HepG2 (cell line): ENCODE results near the gene COPB2. TPM values are rescaled to one million over a fixed set of nuclear protein-coding genes. Genes with fewer than 3 reads are reported as not detected.

ENCODE experiments used
- ATAC-seq: fragments of 200-7000 bp; cut with Tn5 transposase; 3 replicates; pipeline ENCODE4 v1.9.1; 2020; ENCODE audit warnings: mild to moderate bottlenecking, moderate library complexity
- BruUV-seq: library from RNA; stranded (reverse); fragments of 400-500 nt; replicated peaks from 2 replicates; lab custom pipeline; 2021; lab: Mats Ljungman, UMichigan
- CTCF ChIA-PET: fragments of 300-600 bp; formaldehyde crosslinking; extraction: SDS; loops from one replicate; lab custom pipeline; 2021; ENCODE audit warnings: low total read pairs, inconsistent platforms, low intra/inter-chr PET ratio; lab: Yijun Ruan, JAX
- POLR2A ChIA-PET: fragments of 350-600 bp; sonication (Branson Sonifier 250); formaldehyde crosslinking; loops from one replicate; lab custom pipeline; 2020; ENCODE audit warnings: antibody characterized with exemption, inconsistent platforms; lab: Yijun Ruan, JAX
- DNase-seq: peaks from one replicate; pipeline ENCODE4 v3.0.0-alpha.2; 2015; ENCODE audit warnings: low spot score
- FAIRE-seq: peaks from 3 replicates; lab custom pipeline; 2011; peaks lifted over from hg19 to GRCh38; lab: Jason Lieb, UNC
- H2AFZ ChIP-seq: one replicate; pipeline ENCODE4 v1.6.1; 2011; ENCODE audit warnings: low read length, inconsistent platforms
- H3K27ac ChIP-seq: fragments of 300-600 bp; 3 replicates; pipeline ENCODE4 v1.8.0; 2011; ENCODE audit warnings: mixed run types, mild to moderate bottlenecking, mixed read lengths, low read length, inconsistent platforms; ENCODE audit not compliant: insufficient read depth; ENCODE audit errors: extremely low read length
- H3K27me3 ChIP-seq, 2 experiments: fragments of 200-600 bp in 1 of 2; 2 replicates in 1 of 2; 3 replicates in 1 of 2; pipeline versions ENCODE4 v1.6.0 to v1.8.0; 2011; ENCODE audit warnings: low read length in 2 of 2, mild to moderate bottlenecking in 2 of 2, moderate library complexity in 2 of 2, inconsistent platforms in 1 of 2; ENCODE audit not compliant: insufficient read depth in 2 of 2, control insufficient read depth in 1 of 2
- H3K36me3 ChIP-seq, 2 experiments: fragments of 200-600 bp in 1 of 2; replicated peaks in 1 of 2; 2 replicates in 1 of 2; 3 replicates in 1 of 2; pipeline versions ENCODE4 v1.5.1 to v1.8.0; 2011; ENCODE audit warnings: low read length in 2 of 2, inconsistent platforms in 1 of 2; ENCODE audit not compliant: insufficient read depth in 2 of 2, control insufficient read depth in 1 of 2
- H3K4me1 ChIP-seq: 2 replicates; pipeline ENCODE4 v1.5.1; 2012; ENCODE audit warnings: low read length, inconsistent platforms; ENCODE audit not compliant: insufficient read depth
- H3K4me2 ChIP-seq: 2 replicates; pipeline ENCODE4 v1.6.0; 2011; ENCODE audit warnings: low read depth, low read length, inconsistent platforms
- H3K4me3 ChIP-seq, 3 experiments: fragments of 200-600 bp in 1 of 3; sonication (generic), shearing (Covaris generic) in 1 of 3; replicated peaks in 1 of 3; 2 replicates each; pipeline ENCODE4 v1.5.1; 2011 to 2016; ENCODE audit warnings: low read length in 3 of 3, inconsistent platforms in 2 of 3, low read depth in 2 of 3, mild to moderate bottlenecking in 2 of 3, control low read depth in 1 of 3, mixed read lengths in 1 of 3; ENCODE audit not compliant: insufficient read depth in 1 of 3
- H3K79me2 ChIP-seq: one replicate; pipeline ENCODE4 v1.6.1; 2011; ENCODE audit warnings: low read length, inconsistent platforms; ENCODE audit not compliant: insufficient read depth
- H3K9ac ChIP-seq: 2 replicates; pipeline ENCODE4 v1.6.0; 2011; ENCODE audit warnings: mild to moderate bottlenecking, low read depth, low read length, inconsistent platforms; ENCODE audit not compliant: insufficient read depth
- H3K9me3 ChIP-seq: 2 replicates; pipeline ENCODE4 v1.5.1; 2012; ENCODE audit warnings: mild to moderate bottlenecking, low read length
- H4K20me1 ChIP-seq: 2 replicates; pipeline ENCODE4 v1.6.0; 2011; ENCODE audit warnings: inconsistent platforms, mild to moderate bottlenecking, low read length, moderate library complexity; ENCODE audit not compliant: insufficient read depth
- AKNA ChIP-seq: sonication (generic); formaldehyde crosslinking; IDR thresholded peaks from 2 replicates; pipeline ENCODE4 v1.4.0; 2020; ENCODE audit warnings: missing genetic modification reagents, borderline replicate concordance
- CBX5 ChIP-seq: sonication (generic); formaldehyde crosslinking; IDR thresholded peaks from 2 replicates; pipeline ENCODE4 v1.4.0; 2020; ENCODE audit warnings: missing genetic modification reagents, borderline replicate concordance
- FOXK1 ChIP-seq: sonication (generic); formaldehyde crosslinking; IDR thresholded peaks from 2 replicates; pipeline ENCODE4 v1.4.0; 2020; ENCODE audit warnings: low read depth, missing genetic modification reagents, borderline replicate concordance
- HNRNPUL1 ChIP-seq: fragments of 200-400 bp; formaldehyde crosslinking; IDR thresholded peaks from 2 replicates; pipeline ENCODE4 v1.6.1; 2017; ENCODE audit warnings: low read depth, mild to moderate bottlenecking, low read length, moderate library complexity
- MBD4 ChIP-seq: IDR thresholded peaks from 2 replicates; pipeline ENCODE4 v1.6.1; 2012; ENCODE audit warnings: low read length, inconsistent platforms, borderline replicate concordance
- SRY ChIP-seq: sonication (generic); formaldehyde crosslinking; IDR thresholded peaks from 2 replicates; pipeline ENCODE4 v1.8.0; 2022; ENCODE audit warnings: mild to moderate bottlenecking, missing genetic modification reagents
- TMF1 ChIP-seq: sonication (generic); formaldehyde crosslinking; IDR thresholded peaks from 2 replicates; pipeline ENCODE4 v1.8.1; 2022; ENCODE audit warnings: low read depth, missing genetic modification reagents
- ZBTB49 ChIP-seq: sonication (generic); formaldehyde crosslinking; IDR thresholded peaks from 2 replicates; pipeline ENCODE4 v1.4.0; 2020; ENCODE audit warnings: missing genetic modification reagents, borderline replicate concordance
- ZC3H13 ChIP-seq: sonication (generic); formaldehyde crosslinking; IDR thresholded peaks from 2 replicates; pipeline ENCODE4 v1.8.1; 2023; ENCODE audit warnings: mild to moderate bottlenecking, missing genetic modification reagents, moderate library complexity
- ZNF329 ChIP-seq: sonication (generic); formaldehyde crosslinking; IDR thresholded peaks from 2 replicates; pipeline ENCODE4 v1.9.0; 2021; ENCODE audit warnings: low read depth, mild to moderate bottlenecking, missing genetic modification reagents
- ZNF468 ChIP-seq: sonication (generic); formaldehyde crosslinking; IDR thresholded peaks from 2 replicates; pipeline ENCODE4 v1.8.0; 2022; ENCODE audit warnings: mild to moderate bottlenecking, moderate library complexity, missing genetic modification reagents
- ZNF672 ChIP-seq: sonication (generic); formaldehyde crosslinking; IDR thresholded peaks from 2 replicates; pipeline ENCODE4 v1.8.1; 2022; ENCODE audit warnings: missing genetic modification reagents
- WGBS: methylation state at CpG from one replicate; pipeline ENCODE4 v1.1.6; 2017; ENCODE audit warnings: low lambda C conversion rate; 5-methylcytosine and 5-hydroxymethylcytosine counted together
- in situ Hi-C: cut with HindIII; loops from 2 replicates; pipeline ENCODE4 v1.10.0; 2017; ENCODE audit warnings: low pct_unique_long_range_greater_than_20kb; ENCODE audit not compliant: extremely low pct_ligation_motif_present
- intact Hi-C: fragments of 100-400 bp; cut with micrococcal nuclease; formaldehyde crosslinking; loops from one replicate; pipeline ENCODE4 v1.10.0; 2022; ENCODE audit not compliant: unreplicated experiment
- polyA plus RNA-seq, 8 experiments: library from polyadenylated mRNA; depleted of rRNA in 3 of 8; stranded (reverse) in 7 of 8; unstranded in 1 of 8; fragments of >200 nt; fragmentation: Illumina TruSeq in 4 of 8; extraction: Trizol in 4 of 8; gene quantifications; 2 replicates each; pipeline versions ENCODE4 v1.2.1 to v1.2.3, GENCODE V29; 2011 to 2016; ENCODE audit warnings: low read depth in 4 of 8, missing spikeins in 1 of 8, mixed read lengths in 1 of 8; ENCODE audit not compliant: insufficient read depth in 1 of 8
- total RNA-seq, 5 experiments: library from RNA; depleted of rRNA; stranded (reverse); fragments of >200 nt; fragmentation: Illumina TruSeq; extraction: Trizol; gene quantifications; 2 replicates each; pipeline ENCODE4 v1.2.3, GENCODE V29; 2016; ENCODE audit warnings: low read depth in 1 of 5
- TF ChIP-seq, protein P1 (sequence below): sonication (generic); formaldehyde crosslinking; IDR thresholded peaks from 2 replicates; pipeline ENCODE4 v1.9.0; 2021; ENCODE audit warnings: missing genetic modification reagents, borderline replicate concordance

Gene COPB2
- total and polyA plus RNA-seq, 2 of the 13 experiments (the other 11 are each of a cell fraction or from before 2014, with no cell fraction given): 83.3 to 217 TPM

DNA sequence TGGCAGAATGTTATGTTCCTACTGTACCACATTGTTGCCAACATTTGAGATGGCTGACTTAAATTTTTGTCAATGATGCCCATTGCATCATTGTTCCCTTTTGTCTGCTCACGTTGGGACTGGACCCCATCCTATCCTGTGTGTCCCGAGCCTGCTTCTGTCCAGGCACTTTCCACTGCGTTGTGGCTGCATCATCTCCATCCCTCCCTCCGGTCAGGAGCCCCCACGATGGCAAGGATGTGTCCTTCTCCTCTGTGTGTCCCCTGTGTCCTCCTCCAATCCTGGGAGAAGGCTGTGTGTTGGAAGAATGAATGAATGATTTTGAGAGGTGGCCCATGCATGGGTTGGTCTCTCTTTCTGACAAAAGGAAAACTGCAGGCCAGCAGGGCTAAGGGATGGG, 65.0 kb downstream of the COPB2 start:
- ATAC-seq: no peak
- intact Hi-C loops: loop anchor here (10.0 kb wide), 1 partner anchor 120 kb away; no protein-coding TSS in a partner anchor
- Histone ChIP-seq H2AFZ (no peak overlapping the region), H3K27me3 (peaks cover 3 to 18% of the 10 kb centered on the region in 2 experiments; a peak in 3 of 5 replicates), H3K79me2 (no peaks in the 10 kb centered on the region), H3K36me3 (no peaks in the 10 kb centered on the region), H3K4me3 (no peak overlapping the region), H3K27ac (no peak overlapping the region), H3K9ac (no peak overlapping the region), H3K4me1 (peaks cover 4% of the 10 kb centered on the region; the same call in 1 of the 2 replicates), H3K9me3 (no peaks in the 10 kb centered on the region), H3K4me2 (no peak overlapping the region), H4K20me1 (no peaks in the 10 kb centered on the region)
- in situ Hi-C loops: no loop called here
- ChIA-PET POLR2A (no interaction called here), CTCF (no interaction called here)
- no TSS peak for BruUV-seq
- no peak for DNase-seq
- FAIRE-seq: no peak
- WGBS: 4% methylated on average over 5 of the region's 5 CpGs
- TF ChIP-seq SRY: no peak
- no peak for TF ChIP-seq ZNF468 (CRISPR knock-in tag)
- TF ChIP-seq AKNA (CRISPR knock-in tag): no peak
- no peak for TF ChIP-seq ZNF672 (CRISPR knock-in tag)
- TF ChIP-seq CBX5 (CRISPR knock-in tag): no peak
- no peak for TF ChIP-seq FOXK1
- no peak for TF ChIP-seq ZNF329 (CRISPR knock-in tag)
- no peak for TF ChIP-seq TMF1 (CRISPR knock-in tag)
- no peak for TF ChIP-seq ZC3H13
- TF ChIP-seq, protein P1, sequence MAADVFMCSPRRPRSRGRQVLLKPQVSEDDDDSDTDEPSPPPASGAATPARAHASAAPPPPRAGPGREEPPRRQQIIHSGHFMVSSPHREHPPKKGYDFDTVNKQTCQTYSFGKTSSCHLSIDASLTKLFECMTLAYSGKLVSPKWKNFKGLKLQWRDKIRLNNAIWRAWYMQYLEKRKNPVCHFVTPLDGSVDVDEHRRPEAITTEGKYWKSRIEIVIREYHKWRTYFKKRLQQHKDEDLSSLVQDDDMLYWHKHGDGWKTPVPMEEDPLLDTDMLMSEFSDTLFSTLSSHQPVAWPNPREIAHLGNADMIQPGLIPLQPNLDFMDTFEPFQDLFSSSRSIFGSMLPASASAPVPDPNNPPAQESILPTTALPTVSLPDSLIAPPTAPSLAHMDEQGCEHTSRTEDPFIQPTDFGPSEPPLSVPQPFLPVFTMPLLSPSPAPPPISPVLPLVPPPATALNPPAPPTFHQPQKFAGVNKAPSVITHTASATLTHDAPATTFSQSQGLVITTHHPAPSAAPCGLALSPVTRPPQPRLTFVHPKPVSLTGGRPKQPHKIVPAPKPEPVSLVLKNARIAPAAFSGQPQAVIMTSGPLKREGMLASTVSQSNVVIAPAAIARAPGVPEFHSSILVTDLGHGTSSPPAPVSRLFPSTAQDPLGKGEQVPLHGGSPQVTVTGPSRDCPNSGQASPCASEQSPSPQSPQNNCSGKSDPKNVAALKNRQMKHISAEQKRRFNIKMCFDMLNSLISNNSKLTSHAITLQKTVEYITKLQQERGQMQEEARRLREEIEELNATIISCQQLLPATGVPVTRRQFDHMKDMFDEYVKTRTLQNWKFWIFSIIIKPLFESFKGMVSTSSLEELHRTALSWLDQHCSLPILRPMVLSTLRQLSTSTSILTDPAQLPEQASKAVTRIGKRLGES (CRISPR knock-in tag): no peak
- no peak for TF ChIP-seq MBD4
- no peak for TF ChIP-seq ZBTB49 (CRISPR knock-in tag)
- no peak for TF ChIP-seq HNRNPUL1
